Left renal cortex interstitium (tissue), 4 donors: Measurements from ENCODE around the gene CALCOCO1. TPM values are rescaled to one million over a fixed set of nuclear protein-coding genes. Genes with fewer than 3 reads are reported as not detected.
"Not testable (repeated sequence)": the region's sequence is repeated elsewhere in the genome, so short reads cannot be mapped to it uniquely, and the experiment has no call there.

ENCODE experiments used
- DNase-seq, 4 donors: peaks; one replicate each; pipeline ENCODE4 v3.0.0-alpha.2; 2013; ENCODE audit warnings: low read depth in 4 of 4, low spot score in 2 of 4, missing footprints in 1 of 4
- polyA plus RNA-seq, 4 donors: library from polyadenylated mRNA; unstranded; fragments of 120-200 nt; gene quantifications; one replicate each; pipeline ENCODE4 v1.2.1, GENCODE V29; 2013; ENCODE audit not compliant: insufficient read length in 4 of 4

CALCOCO1 gene
- polyA plus RNA-seq, 4 donors = 111 to 148 (median 133) TPM

DNA sequence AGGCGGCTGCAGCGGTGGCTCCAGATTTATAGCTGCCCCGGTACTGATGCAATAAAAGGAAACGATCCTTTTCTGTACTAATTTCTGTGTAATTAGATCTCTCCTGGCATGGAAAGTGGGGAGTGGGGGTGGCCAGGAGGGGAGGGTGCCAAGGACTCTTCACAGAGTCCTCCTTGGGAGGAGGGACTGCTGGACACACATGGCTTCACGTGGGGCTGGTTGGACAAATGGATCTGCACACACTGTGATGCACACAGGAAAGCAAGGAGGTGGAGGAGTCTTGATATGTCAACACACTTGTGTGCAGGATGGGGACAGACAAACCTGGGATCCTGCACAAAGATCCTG is 27.6 kb downstream of the CALCOCO1 start:
- no peak for DNase-seq

DNA sequence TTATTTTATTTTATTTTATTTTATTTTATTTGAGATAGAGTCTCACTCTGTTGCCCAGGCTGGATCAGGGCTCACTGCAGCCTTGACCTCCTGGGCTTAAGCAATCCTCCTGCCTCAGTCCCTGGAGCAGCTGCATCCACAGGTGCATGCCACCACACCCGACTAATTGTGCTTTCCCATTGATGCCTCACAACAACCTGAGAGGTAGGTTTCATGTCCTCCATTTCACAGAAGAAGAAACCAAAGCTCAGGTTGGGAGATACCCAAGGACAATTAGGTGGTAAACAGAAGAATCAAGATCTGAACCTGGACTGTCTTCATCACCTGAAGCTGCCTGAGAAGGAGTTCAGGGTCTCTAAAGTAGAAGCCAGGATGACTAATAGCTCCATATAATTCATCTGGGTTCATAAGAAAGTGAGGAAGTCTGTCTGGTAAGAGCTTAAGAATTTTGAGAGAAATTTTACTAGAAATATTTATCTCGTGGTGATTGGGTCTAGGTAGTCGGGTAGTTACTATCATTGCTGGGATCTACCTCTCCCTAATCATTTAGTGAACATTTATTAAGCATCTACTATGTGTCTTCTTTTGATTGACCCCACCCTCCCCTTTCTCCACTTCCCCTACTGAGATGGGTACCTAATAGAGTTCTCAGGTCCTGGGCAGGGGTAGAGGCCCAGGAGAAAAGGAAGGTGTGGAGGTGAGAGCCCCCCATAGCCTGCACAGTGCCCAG is 28.1 kb downstream of the CALCOCO1 start:
- DNase-seq = no peak

DNA sequence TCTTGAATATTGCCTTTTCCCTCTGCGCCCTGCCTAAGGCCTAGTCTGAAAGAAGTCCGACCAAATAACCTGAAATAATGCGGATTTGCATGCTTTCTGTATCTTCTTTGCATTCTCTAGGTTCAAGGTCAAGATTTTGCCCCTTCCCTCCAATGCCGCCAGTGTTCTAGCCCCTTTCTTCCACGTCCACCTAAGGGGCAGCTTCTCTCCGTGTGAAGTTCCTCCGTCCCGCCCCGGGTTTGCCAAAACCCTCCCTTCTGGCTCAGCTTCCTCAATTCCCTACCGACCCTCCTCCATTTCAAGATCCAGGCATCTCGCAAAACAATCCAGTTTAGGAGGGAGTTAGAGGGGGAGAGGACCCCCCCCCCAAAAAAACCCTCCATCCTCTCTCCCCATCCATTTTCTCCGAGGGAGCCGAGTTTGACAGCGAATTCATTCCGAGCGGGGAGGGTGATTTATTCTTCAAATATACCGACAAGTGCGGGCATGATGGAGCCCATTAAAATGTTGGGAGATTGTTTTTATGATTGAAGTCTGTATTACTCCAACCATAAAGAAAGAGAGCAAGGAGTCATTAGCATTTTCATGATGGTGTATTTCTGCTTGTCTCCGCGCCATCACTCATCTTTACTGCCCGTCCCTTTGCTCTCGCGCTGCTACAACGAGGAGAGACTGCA is 30.5 kb downstream of the CALCOCO1 start:
- no peak for DNase-seq

DNA sequence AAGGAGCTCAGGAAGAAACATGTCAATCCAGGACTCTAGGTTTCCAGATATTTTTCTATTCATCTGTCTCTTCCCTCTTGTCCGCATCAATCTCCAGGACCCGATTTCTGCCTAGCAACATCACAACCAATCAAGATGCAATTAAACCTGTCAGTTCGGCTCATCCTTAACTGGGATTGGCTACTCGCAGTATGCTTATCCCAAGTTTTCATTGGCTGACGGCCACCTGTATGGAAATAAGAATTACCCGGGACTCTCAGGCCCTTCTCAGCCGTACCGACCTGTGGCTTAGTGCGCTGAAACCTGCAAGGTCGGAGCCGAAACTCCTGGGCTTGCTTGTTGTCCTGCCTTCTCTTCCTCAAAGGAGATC is 31.0 kb downstream of the CALCOCO1 start:
- DNase-seq = peak in 2 of 4 donors; percentile 80 to 91

DNA sequence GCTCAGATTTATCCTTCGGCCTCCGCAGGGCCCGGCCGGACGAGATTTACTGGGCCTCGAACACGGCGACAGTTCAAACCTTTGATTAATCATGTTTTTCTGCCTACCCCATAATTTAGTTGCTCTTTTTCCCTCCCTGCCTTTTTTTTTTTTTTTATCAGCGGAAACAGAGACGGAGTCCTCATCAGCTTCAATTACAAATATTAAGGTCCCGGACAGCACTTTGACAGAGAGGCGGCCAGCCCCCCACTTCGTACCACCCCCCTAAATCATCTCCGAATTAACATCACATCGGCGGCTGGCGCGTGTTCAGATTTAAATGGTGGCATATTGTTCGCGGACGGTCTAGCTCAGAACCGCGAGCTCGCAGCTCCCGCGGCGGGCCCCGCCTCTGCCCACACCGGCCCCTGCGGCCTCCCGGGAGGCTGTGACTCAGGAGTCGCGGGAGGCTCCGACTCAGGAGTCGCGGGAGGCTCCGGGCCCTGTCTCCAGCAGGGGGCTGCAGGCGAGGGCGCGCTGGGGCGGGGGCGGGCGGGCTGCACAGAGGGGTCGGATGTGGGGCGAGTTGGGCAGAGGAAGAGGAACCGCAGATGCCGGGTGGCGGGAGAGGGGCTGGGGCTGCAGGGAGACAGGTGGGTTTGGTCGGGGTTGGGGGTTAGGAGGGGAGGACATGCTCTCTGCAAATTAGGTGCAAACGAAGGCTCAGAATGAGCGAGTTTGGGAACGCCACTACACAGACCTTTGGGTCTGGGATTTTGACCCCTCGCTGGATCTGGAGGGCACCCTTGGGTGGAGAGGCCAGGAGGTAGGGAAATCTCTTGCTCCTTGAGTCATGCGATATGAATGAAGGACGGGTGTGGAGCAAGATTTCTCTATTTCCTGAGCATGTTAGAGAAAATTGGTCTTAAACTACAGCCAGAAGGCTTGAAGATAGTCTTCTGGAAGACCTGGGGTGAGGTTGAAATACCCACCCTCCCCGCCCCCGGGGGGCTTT is 31.8 kb downstream of the CALCOCO1 start:
- no peak for DNase-seq

DNA sequence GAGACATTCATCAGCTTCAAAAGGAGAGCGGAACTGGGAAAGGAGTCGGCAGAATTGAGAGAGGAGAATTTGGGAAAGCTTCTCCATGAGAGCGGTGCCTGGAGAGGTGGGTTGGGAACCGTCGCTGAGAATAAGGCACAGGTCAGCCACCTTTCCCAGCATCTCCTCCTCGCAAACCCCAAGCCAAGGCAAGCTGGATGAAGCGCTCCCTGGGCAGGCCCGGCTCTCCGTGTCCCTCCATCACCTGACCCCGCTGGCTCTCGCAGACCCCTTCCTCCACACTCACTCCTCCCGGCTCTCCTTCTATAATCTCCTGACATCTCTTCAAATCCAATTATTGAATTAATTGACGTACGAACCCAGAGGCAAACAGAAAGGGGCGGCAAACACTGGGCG is 32.5 kb downstream of the CALCOCO1 start:
- DNase-seq = no peak

DNA sequence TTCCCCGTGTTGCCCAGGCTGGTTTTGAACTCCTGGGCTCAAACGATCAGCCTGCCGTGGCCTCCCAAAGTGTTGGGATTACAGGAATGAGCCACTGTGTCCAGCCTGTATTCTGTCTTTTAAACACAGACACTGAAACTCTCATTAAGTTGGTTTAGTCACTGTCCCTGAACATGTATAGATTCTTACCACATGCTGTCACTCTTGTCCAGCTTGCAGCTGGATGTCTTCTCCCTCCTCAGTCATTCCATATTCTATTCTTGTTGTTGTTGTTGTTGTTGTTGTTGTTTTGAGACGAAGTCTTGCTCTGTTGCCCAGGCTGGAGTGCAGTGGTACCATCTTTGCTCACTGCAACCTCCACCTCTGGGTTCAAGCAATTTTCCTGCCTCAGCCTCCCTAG is 39.1 kb downstream of the CALCOCO1 start:
- no peak for DNase-seq

DNA sequence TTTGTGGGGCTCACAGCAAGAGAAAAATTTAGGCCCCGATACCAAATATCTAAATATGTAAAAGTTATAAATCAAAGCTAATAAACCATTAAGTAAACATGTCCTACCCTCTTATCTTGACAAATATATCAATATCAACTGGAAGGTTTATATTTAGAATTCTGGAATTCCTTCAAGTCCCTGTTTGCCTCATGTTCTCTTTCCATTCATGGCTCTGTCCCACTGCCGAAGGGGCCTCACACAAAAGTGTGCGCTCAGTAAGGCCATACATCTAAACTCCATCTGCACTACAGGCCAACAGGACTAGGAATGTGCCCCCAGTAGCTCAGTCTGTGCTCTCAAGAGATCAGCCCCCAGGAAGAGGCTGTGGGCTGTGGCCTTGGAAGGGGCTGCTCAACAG is 40.8 kb downstream of the CALCOCO1 start:
- DNase-seq = no peak

DNA sequence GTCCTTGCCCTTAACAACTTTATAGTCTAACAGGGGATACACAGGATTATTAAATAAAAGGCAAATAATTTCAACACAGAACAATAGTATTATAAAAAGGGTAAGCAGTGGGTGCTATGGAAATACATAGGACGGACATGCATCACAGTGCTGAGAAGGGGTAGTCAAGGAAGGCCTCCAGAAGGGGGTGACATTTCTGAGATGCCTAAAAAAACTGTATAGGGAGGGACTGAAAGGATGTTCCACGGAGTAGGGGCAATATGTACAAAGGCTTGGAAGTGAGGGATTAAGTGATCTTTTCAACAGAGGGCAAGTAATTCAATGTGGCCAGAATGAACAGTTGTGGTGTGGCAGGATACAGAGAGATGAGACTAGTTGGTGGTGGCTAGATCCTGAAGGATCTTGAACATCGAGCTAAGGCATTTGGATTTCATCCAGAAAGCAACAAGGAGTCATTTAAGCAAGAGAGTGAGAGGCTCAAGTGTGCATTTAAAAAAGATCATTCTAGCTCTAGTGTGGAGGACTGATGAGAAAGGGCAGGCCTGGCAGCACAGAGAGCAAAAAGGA is 42.5 kb downstream of the CALCOCO1 start:
- no peak for DNase-seq

DNA sequence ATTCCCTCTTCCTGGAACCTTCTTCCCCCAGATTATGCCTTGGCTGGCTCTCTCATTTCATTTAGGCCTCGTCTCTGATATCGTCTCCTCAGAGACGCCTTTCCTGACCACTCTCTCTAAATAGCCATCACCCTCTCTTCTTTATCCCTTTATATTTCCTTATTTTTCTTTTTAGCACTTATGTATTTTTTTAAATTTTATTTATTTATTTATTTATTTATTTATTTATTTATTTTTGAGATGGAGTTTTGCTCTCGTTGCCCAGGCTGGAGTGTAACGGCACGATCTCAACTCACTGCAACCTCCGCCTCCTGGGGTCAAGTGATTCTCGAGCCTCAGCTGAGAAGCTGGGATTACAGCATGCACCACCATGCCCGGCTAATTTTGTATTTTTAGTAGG is 43.3 kb downstream of the CALCOCO1 start:
- no peak for DNase-seq

DNA sequence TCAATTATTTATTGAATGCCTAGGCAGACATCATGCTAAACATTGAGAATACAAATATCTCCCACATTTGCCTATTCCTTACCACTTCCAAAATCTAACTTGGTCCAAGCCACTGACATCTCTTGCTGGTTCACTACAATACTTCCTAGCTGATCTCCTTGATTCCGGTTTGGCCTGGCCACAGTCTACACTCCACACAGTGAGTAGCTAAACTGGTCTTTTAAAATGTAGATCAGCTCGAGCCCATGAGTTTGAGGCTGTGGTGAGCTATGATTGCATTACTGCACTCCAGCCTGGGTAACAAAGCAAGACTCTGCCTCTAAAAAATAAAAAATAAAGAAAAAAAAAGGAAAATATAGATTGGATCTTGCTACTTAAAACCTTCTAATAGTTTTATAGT is 43.8 kb downstream of the CALCOCO1 start:
- DNase-seq = no peak

DNA sequence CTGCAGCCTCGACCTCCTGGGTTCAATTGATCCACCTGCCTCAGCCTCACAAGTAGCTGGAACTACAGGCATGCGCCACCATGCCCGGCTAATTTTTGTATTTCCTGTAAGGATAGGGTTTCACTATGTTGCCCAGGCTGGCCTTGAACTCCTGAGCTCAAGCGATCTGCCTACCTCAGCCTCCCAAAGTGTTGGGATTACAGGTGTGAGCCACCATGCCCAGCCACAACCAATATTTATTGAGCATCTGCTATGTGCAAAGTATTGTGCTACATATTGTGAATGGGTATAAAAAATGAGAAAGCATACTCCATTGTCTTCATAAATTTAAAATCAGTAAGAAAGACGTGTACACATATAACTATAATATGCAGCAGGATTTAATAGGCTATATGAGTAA is 47.2 kb downstream of the CALCOCO1 start:
- not testable (repeated sequence) for DNase-seq

DNA sequence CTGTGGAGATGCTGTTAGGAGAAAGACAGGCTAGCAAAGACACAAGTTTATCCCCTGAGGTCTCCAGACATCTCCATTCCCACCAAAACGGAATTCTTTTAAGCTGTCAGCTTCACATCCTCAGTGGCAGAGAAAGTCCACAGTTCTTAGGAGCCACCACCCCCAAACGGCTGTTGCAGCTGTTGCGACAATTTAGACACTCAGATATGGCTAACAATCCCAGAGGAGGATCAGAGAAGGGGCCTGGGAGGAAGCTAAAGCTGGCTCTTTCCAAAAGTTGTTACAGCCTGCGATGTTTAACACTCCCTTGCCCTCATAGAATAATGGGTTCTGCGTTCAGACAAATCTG is 49.5 kb downstream of the CALCOCO1 start:
- DNase-seq = no peak

DNA sequence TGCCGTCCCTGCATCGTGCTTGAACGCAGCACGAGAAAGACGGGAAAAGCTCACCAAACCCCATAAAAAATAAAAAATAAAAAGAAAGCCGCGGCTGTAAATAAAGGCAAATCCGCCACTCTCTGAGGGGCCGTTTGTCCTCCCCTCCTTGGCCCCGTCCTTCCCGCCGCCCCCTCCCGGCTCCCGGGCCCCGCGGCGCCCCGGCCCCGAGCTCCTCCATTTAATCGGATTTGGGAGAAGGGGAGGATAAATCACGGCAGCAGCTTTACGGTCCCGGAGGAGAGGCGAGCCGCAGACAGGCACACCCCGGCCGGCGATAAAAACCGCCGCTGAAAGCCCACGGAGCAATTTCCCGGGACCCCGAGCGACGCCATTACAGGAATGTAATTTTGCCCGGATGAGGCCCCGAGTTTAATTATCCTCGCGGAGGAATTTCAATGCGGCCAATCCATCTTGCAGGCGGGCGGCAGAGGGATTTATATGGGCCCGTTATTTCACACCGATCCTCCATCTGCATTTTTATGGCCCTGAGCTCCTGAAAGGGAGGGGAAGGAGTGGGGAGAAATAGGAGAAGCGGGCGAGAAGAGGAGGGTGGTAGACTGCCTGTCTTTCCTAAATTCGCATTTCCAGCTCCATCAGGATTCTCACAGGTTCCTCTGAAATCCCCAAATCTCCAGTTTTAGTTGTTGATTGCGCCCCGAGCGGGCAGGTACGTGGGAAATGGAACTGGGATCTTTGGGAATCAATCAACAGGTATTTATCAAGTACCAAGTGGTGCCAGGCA is 50.0 kb downstream of the CALCOCO1 start:
- DNase-seq = no peak

DNA sequence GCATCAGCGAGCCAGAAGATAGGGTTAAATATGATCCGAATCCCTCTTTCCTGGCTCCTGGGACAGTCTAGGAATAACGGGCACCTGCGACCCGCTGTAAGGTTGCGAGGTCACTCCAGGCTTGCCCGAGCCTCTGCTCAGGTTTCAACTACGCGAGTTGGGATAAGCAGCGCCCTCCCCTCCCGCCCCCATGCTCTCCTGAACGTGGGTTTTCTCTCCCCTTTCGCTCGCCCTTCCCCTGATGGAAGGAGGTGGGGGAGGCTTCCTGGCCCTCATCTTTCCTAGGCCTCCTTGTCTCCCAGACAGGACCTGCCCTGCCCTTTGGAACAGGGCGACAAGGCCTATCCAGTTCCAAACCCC is 50.6 kb downstream of the CALCOCO1 start:
- DNase-seq = peak in 1 of 4 donors; percentile 74

DNA sequence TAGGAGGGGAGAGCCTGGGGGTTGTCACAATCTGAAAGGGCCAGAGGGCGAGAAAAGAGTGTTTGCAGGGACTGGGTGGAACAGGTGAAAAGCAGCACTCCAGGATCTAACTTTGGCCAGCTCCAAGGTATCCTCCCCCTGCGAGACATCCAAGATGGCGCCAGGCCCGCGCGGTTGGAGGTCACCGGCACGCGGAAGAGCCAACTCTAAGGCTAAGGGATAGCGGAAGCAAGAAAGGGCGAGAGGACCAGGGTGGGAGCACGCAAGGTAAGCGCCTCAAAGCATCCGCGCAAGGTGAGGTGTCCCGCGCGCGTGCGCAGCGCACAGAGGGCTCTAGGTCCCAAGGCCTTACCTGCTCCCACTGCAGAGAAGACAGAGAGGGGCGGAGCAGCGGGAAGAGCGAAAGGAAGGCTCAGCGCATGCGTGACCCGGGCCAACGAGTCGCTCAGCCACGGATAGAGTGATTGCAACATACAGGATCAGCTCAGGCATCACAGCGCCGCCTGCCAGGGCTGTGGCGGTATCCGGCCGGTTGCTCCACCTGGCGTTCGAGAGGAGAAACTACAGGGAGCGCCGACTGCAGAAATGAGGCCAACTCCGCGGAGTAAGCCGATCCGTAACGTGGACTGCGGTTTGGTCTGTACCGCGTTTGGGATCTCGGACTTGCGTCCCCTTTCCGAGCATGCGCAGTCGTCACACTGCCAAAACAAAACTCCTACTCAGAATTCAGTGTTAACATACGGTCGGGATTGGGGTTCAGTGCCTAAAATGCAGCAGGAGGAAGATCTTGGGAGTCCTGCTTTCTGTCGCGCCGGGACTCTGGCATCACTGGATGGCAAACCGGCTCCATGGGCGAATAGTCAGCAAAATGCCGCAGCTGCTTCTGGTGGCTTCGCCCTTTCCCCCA is 51.3 kb downstream of the CALCOCO1 start, which contains the start of gene ATP5MC2:
ATP5MC2 (minus strand) TSS at position 383 of the 907 bp plus-strand sequence. CDS start 3,469 bp downstream, outside the sequence.
- peak; percentile 94 to 98 (median 97) for DNase-seq

DNA sequence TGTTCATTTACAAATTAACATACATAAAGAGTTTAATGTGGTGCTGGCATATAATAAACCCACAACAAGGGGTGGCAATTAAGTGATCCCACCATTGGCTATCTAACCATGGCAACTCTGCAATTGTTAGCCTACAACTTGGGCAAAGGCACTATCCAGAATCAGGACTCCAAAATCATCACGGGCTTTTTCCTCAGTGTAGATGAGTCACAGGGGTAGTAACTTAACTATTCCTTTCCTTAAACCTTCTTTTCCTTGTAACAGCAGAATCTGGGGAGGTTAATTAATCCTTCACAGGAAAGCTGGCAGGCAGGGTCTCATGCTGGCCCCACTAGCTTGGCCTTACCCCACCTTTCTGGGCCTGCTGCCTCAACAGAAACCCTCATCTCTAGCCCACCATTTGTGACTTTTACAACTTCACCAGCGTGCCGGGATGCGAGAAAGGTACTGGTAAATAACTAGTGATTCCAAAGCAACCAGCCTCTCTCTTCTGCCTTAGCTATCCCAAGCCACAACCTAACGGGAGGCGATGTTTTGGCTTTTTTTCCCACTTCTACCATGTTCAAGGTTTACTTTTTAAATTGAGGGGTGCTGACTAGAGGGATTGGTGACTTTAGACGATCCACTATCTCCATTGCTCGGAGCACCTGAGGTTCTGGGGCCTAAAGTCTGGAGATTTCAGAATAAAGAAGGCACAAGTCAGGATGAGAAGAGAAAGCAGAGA is 52.1 kb downstream of the CALCOCO1 start:
- DNase-seq = no peak

DNA sequence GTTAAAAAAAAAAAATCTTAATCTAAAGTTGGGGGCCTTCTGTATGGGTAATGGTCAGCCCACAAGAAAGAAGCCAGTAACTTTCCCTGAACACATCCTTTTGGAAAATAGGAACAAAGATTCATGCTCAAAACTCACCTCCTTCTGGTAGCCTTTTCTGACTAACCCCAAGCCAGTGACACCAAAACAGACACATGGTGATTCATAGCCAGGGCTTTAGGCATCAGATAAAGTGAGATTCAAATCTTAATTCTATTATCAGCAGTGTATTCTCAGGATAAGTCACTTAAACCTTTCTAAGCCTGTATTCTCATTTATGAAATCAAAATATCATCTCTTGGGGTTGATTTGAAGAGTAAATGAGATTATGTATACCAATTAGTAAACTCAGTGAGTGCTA is 56.3 kb downstream of the CALCOCO1 start:
- DNase-seq = no peak

DNA sequence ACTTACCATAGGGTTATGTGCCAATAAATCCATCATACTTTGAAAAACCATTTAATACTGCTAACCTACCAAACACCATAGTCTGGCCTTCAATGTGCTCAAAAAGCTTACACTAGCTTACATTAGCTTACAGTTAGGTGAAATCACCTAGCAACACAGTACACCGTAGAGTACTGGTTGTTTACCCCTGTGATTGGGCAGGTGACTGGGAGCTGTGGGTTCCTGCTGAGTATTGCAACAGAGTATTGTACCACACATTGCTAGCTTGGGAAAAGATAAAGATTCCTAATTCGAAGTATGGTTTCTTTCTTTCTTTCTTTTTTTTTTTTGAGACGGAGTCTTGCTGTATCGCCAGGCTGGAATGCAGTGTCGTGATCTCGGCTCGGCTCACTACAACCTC is 56.9 kb downstream of the CALCOCO1 start:
- DNase-seq = no peak
